Mucosa of rectum (tissue), 2 donors: ENCODE measurements around the gene EMILIN3.

ENCODE experiments used
- H3K27ac ChIP-seq, 2 donors: one replicate each; pipeline ENCODE4 v1.7.0; 2013; ENCODE audit warnings: inconsistent platforms in 2 of 2, low read depth in 2 of 2, low read length in 2 of 2
- H3K27me3 ChIP-seq, 2 donors: one replicate each; pipeline ENCODE4 v1.7.0; 2013; ENCODE audit warnings: low read length in 2 of 2; ENCODE audit not compliant: control insufficient read depth in 2 of 2, insufficient read depth in 2 of 2
- H3K36me3 ChIP-seq, 2 donors: one replicate each; pipeline ENCODE4 v1.7.0; 2013; ENCODE audit warnings: low read length in 2 of 2; ENCODE audit not compliant: control insufficient read depth in 2 of 2, insufficient read depth in 2 of 2
- H3K4me1 ChIP-seq, 2 donors: one replicate each; pipeline ENCODE4 v1.7.0; 2013; ENCODE audit warnings: low read length in 2 of 2, mild to moderate bottlenecking in 1 of 2; ENCODE audit not compliant: control insufficient read depth in 2 of 2, insufficient read depth in 2 of 2
- H3K4me3 ChIP-seq, 2 donors: one replicate each; pipeline ENCODE4 v1.7.0; 2013; ENCODE audit warnings: low read length in 2 of 2
- H3K9ac ChIP-seq, 2 donors: one replicate each; pipeline ENCODE4 v1.7.0; 2013; ENCODE audit warnings: low read length in 2 of 2, low read depth in 1 of 2, mild to moderate bottlenecking in 1 of 2
- H3K9me3 ChIP-seq, 2 donors: one replicate each; pipeline ENCODE4 v1.7.0; 2013; ENCODE audit warnings: low read length in 2 of 2; ENCODE audit not compliant: control insufficient read depth in 2 of 2
- donor health status: healthy.
- donor health status: Normal muscosa, but diverticular disease.

The EMILIN3 gene

GRCh38 chr20:41366546-41367392 lies at the start of gene EMILIN3:
Gene EMILIN3, minus strand, starts transcription at chr20:41366818. Its CDS starts 184 bp downstream, at chr20:41366634.
- peaks cover 19 to 32% of the 10 kb centered on the region in 2 donors for H3K27me3 ChIP-seq

DNA sequence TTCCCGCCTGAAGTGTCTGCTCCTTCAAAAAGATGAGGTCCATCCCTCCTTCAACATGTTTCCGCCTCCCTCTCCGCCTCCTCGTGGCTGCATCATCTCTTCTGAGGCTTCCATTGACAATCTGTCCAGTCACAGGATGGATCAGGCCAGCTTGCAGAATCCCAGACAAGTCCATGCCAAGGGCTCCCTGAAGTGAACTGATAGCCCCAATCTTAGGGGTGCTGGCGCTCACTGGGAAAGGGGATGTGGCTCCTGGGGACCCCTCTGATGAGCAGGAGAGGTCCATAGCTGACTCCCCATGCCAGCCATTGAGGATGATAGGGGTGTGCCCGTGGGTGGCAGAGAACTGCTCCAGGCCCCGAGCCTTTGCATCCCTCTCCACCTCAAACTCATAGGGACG lies 48.6 kb upstream of the EMILIN3 start:
- H3K4me3 ChIP-seq = no peak overlapping the region
- H3K9ac ChIP-seq = no peak overlapping the region
- peaks cover 61 to 67% of the 10 kb centered on the region in 2 donors for H3K36me3 ChIP-seq
- no peaks in the 10 kb centered on the region for H3K4me1 ChIP-seq
- no peaks in the 10 kb centered on the region for H3K27me3 ChIP-seq
- no peaks in the 10 kb centered on the region for H3K9me3 ChIP-seq
- H3K27ac ChIP-seq = no peak overlapping the region

More at GRCh38 chr20:41366546-41367392, at the start of gene EMILIN3:
- Histone ChIP-seq H3K27ac (no peak within 1 kb of the TSS), H3K4me1 (peaks cover 0 to 5% of the 10 kb centered on the region in 2 donors), H3K9ac (no peak within 1 kb of the TSS), H3K9me3 (peaks cover 0 to 2% of the 10 kb centered on the region in 2 donors), H3K36me3 (no peaks in the 10 kb centered on the region), H3K4me3 (no peak within 1 kb of the TSS)

DNA sequence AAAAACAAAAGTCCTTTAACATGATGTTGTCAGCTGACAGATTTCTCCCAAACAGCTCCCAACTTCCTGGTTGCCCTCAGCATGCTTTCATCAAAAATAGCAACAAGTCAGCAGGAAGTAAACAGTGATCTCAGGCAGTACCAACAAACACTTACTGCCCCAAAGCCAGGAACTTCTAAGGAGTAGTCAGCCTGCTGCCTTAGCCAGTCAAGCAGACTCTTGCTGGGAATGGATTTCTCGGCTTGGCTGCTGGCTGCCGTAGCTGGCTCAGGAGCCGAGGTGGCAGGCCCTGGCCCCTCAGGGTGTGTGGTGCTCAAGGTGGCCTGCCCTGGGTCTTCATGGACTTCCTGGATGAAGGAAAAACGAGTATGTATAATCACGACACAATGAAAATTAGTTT lies 46.6 kb upstream of the EMILIN3 start:
- H3K27ac ChIP-seq = no peak overlapping the region
- peaks cover 0 to 5% of the 10 kb centered on the region in 2 donors for H3K4me1 ChIP-seq
- no peak overlapping the region for H3K9ac ChIP-seq
- H3K27me3 ChIP-seq = no peaks in the 10 kb centered on the region
- no peak overlapping the region for H3K4me3 ChIP-seq
- H3K9me3 ChIP-seq = no peaks in the 10 kb centered on the region
- H3K36me3 ChIP-seq = peaks cover 61 to 72% of the 10 kb centered on the region in 2 donors

DNA sequence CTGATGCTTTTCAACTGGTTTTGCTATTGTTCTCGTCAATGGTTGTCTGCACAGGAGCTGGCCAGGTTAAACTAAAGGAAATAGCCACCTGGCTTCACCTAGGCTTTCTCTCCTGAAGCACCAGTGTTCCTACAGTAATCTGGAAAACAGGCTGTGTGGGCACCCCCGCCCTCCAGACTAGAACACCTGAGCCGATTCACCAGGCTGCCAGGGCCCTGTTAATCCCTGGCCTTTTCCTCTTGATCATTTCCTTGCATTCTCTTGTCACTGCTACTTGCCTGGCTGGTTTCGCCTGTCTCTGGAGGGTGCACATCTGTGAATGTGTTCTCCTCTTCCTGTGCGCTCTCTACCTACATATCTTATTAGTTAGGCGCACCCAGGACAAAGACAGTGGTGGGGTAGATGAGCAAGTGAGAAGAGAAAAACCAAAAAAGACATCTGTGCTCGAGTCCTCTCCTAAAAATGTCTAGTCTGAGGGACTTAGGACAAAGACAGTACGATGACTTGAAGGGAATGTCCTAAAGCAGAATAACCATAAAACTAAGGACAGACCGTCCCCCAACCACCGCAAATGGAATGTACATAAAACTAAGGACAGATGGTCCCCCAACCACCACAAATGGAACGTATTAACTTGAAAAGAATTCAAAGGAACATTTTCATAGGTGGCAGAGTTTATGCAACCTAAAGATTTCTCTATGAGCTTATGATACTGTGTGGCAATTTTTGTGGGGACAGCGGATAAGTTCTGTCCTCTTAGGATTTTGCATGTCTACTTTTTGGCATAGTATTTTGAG lies 45.9 kb upstream of the EMILIN3 start:
- H3K4me1 ChIP-seq = peaks cover 0 to 6% of the 10 kb centered on the region in 2 donors
- H3K4me3 ChIP-seq = no peak overlapping the region
- peaks cover 61 to 68% of the 10 kb centered on the region in 2 donors for H3K36me3 ChIP-seq
- no peaks in the 10 kb centered on the region for H3K27me3 ChIP-seq
- no peaks in the 10 kb centered on the region for H3K9me3 ChIP-seq
- no peak overlapping the region for H3K27ac ChIP-seq
- no peak overlapping the region for H3K9ac ChIP-seq

DNA sequence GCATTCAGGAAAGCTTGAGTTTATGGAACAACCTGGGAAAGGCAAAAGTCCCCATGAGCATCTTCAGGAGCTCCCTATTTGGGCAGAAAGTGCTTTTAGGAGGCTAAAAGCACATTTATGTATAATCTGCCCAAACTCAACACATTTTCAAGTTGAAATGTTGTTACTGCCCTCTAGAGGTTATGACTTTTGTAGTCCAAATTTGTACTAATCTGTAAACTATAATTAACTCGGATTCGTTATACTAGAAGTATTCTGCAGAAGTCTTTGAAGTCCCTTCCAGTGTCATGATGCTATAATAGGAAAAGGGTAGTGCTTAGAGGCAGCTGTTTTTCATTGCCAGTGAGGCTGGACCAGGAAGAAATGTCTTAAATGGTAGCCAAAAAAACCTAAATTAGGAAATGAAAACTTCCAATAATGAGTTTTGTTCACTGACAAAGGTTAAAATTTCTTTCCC lies 44.8 kb upstream of the EMILIN3 start:
- Histone ChIP-seq H3K4me1 (peaks cover 0 to 6% of the 10 kb centered on the region in 2 donors), H3K9me3 (no peaks in the 10 kb centered on the region), H3K27me3 (no peaks in the 10 kb centered on the region), H3K36me3 (peaks cover 58 to 71% of the 10 kb centered on the region in 2 donors), H3K9ac (no peak overlapping the region), H3K27ac (no peak overlapping the region), H3K4me3 (no peak overlapping the region)

DNA sequence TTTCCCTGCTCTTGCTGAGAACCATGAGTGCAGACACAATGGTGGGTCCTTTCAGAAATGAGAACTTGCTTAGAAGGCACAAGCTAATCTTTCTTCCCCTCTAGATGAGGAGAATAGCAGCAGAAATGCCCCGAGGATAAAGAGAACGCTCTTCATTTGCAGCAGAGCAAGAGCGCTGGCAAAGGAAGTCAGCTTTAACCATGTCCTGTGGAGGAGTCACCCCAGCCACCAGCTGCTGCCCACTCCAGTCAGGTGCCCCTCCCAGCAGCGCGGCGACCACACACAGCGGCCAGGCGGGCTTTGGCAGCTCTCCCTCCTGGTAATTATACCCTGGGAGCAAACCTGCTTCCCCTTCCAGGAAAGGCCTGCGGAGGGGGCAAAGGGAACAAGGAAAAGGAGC lies 42.4 kb upstream of the EMILIN3 start:
- Histone ChIP-seq H3K9ac (no peak overlapping the region), H3K9me3 (no peaks in the 10 kb centered on the region), H3K4me3 (no peak overlapping the region), H3K36me3 (peaks cover 58 to 71% of the 10 kb centered on the region in 2 donors), H3K27ac (no peak overlapping the region), H3K4me1 (peaks cover 0 to 6% of the 10 kb centered on the region in 2 donors), H3K27me3 (no peaks in the 10 kb centered on the region)

DNA sequence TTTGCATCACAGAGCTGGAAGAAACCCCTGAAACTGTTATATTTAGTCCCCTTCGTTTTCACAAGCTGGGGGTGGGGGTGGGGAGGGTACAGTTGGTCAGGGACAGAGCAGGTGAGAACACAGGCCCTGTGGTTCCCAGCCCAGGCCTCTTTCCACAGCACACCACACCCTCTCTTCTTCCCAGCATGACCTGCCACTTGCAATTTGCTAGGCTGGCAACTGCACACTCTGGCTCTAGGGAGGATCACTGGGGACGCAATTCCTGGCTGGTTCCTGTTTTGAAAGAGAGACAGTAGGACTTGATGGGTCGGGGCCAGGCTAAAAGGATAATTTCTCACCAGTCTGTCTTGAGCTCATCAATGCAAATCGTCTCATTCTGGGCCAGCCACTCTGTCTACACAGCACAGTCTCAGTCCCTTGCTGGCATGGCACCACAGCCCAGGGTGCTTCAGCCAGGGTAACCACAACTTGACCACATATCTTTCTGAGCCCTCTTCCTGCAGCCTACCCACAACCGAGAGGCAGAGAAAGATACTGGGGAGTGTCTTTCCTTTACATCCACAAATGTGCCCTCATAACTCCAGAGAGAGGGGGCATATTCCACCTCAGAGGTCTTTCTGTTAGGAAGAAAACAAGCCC lies 41.7 kb upstream of the EMILIN3 start:
- Histone ChIP-seq H3K27ac (no peak overlapping the region), H3K9me3 (no peaks in the 10 kb centered on the region), H3K36me3 (peaks cover 52 to 69% of the 10 kb centered on the region in 2 donors), H3K9ac (no peak overlapping the region), H3K4me3 (no peak overlapping the region), H3K4me1 (peaks cover 0 to 6% of the 10 kb centered on the region in 2 donors), H3K27me3 (no peaks in the 10 kb centered on the region)

DNA sequence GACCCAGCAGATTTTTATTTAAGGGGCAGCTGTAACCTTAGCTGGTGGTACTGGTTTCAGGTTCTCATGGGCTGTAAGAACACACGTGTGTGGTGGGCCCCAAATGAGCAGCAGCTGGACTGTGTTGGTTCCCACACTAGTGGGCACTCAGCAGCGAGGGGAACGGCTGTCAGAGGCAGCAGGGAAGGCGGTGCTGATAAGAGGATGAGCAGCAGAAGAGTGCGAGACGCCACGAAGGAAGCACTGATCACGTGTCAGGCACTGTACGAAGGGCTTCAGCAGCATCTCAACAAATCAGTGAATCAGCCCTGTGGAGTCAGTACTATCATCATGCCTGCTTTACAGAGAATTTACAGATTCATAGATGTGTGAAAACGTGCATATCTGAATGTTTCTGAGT lies 41.0 kb upstream of the EMILIN3 start:
- Histone ChIP-seq H3K4me1 (peaks cover 0 to 6% of the 10 kb centered on the region in 2 donors), H3K27ac (no peak overlapping the region), H3K4me3 (no peak overlapping the region), H3K36me3 (peaks cover 50 to 66% of the 10 kb centered on the region in 2 donors), H3K9me3 (no peaks in the 10 kb centered on the region), H3K9ac (no peak overlapping the region), H3K27me3 (no peaks in the 10 kb centered on the region)

DNA sequence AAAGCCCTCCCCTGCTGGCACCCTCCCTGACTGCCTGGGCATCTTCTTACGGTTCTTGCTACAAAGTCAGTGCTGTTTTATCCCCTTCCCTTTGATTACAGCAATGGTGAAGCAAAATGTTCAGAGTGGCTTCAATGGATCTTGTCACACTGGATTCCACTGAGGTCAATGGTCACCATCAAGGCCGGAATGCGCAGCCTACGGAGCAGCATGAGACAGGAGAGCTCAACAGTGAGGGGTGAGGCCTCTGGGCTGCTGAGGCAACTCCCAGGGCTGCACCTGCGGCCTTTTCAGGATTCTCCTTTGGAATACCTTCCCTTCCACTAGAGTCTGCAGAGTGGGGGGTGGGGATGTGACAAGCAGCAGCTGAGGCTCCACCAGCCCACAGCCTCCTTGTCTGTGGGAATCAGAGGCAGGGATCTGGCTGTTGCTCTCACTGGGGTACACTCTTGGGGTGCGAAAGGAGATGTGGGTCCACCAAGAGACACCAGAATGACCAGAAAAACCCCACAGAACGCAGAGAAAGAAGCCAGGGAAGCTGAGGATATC lies 40.4 kb upstream of the EMILIN3 start:
- no peak overlapping the region for H3K9ac ChIP-seq
- H3K9me3 ChIP-seq = no peaks in the 10 kb centered on the region
- H3K27ac ChIP-seq = no peak overlapping the region
- H3K4me3 ChIP-seq = no peak overlapping the region
- H3K36me3 ChIP-seq = peaks cover 45 to 61% of the 10 kb centered on the region in 2 donors
- no peaks in the 10 kb centered on the region for H3K27me3 ChIP-seq
- peaks cover 0 to 6% of the 10 kb centered on the region in 2 donors for H3K4me1 ChIP-seq
